Endothelial cell of umbilical vein (primary cell): ENCODE results near the gene GNB5. TPM values are rescaled to one million over a fixed set of nuclear protein-coding genes. Genes with fewer than 3 reads are reported as not detected.

ENCODE experiments used
- BruUV-seq: library from RNA; stranded (reverse); fragments of 400-500 nt; replicated peaks from 2 replicates; lab custom pipeline; 2021; lab: Mats Ljungman, UMichigan
- CTCF ChIA-PET: fragments of 300-600, 350-600 bp; sonication (Branson Sonifier 250); formaldehyde crosslinking; loops from one replicate; lab custom pipeline; 2021; ENCODE audit warnings: antibody characterized with exemption, inconsistent platforms; lab: Charles Lee
- POLR2A ChIA-PET: fragments of 300-600, 350-600 bp; sonication (Branson Sonifier 250); formaldehyde crosslinking; loops from one replicate; lab custom pipeline; 2021; ENCODE audit warnings: antibody characterized with exemption, inconsistent platforms; lab: Charles Lee
- DNase-seq: peaks from one replicate; pipeline ENCODE4 v3.0.0-alpha.2; 2011; ENCODE audit warnings: low read depth, low spot score
- FAIRE-seq: peaks from 2 replicates; lab custom pipeline; 2011; peaks lifted over from hg19 to GRCh38; lab: Jason Lieb, UNC
- H2AFZ ChIP-seq: 2 replicates; pipeline ENCODE4 v1.6.0; 2012; ENCODE audit warnings: low read depth, low read length, control low read depth, inconsistent platforms
- H3K27ac ChIP-seq: 2 replicates; pipeline ENCODE4 v1.5.1; 2011; ENCODE audit warnings: low read depth, mild to moderate bottlenecking, control low read depth, low read length, moderate library complexity; ENCODE audit not compliant: insufficient read depth
- H3K27me3 ChIP-seq, 2 experiments: 2 replicates each; pipeline versions ENCODE4 v1.6.0 to v1.6.1; 2011; ENCODE audit warnings: low read length in 2 of 2, mixed read lengths in 1 of 2; ENCODE audit not compliant: control insufficient read depth in 2 of 2, insufficient read depth in 2 of 2
- H3K36me3 ChIP-seq, 2 experiments: 2 replicates in 1 of 2; 3 replicates in 1 of 2; pipeline ENCODE4 v1.5.1; 2011; ENCODE audit warnings: low read length in 2 of 2, mild to moderate bottlenecking in 1 of 2, moderate library complexity in 1 of 2; ENCODE audit not compliant: control insufficient read depth in 2 of 2, insufficient read depth in 2 of 2; ENCODE audit errors: extremely low read depth in 1 of 2
- H3K4me1 ChIP-seq: 3 replicates; pipeline ENCODE4 v1.5.1; 2011; ENCODE audit warnings: mild to moderate bottlenecking, low read length; ENCODE audit not compliant: control insufficient read depth, insufficient read depth; ENCODE audit errors: extremely low read depth
- H3K4me2 ChIP-seq: 2 replicates; pipeline ENCODE4 v1.6.1; 2011; ENCODE audit warnings: low read length, control low read depth, mixed read lengths; ENCODE audit not compliant: insufficient read depth
- H3K4me3 ChIP-seq, 3 experiments: fragments of 200-600 bp in 1 of 3; sonication (generic), shearing (Covaris generic) in 1 of 3; replicated peaks in 1 of 3; 2 replicates each; pipeline ENCODE4 v1.5.1; 2011 to 2016; ENCODE audit warnings: control low read depth in 3 of 3, low read length in 3 of 3, mild to moderate bottlenecking in 2 of 3, inconsistent platforms in 1 of 3, low read depth in 1 of 3, moderate library complexity in 1 of 3; ENCODE audit not compliant: insufficient read depth in 1 of 3
- H3K79me2 ChIP-seq: 2 replicates; pipeline ENCODE4 v1.6.0; 2012; ENCODE audit warnings: low read length, inconsistent platforms; ENCODE audit not compliant: control insufficient read depth, insufficient read depth
- H3K9ac ChIP-seq: replicated peaks from 2 replicates; pipeline ENCODE3; 2011; ENCODE audit warnings: low read length, control low read depth; ENCODE audit not compliant: insufficient read depth; ENCODE audit errors: extremely low read depth
- H3K9me1 ChIP-seq: replicated peaks from 3 replicates; pipeline ENCODE4 v1.6.0; 2011; ENCODE audit warnings: mild to moderate bottlenecking, low read length; ENCODE audit not compliant: control insufficient read depth, insufficient read depth; ENCODE audit errors: extremely low read depth
- H3K9me3 ChIP-seq: replicated peaks from 2 replicates; pipeline ENCODE4 v1.5.1; 2012; ENCODE audit warnings: low read length, inconsistent platforms; ENCODE audit not compliant: control insufficient read depth, insufficient read depth
- H4K20me1 ChIP-seq: replicated peaks from 2 replicates; pipeline ENCODE3; 2011; ENCODE audit warnings: mild to moderate bottlenecking, low read length; ENCODE audit not compliant: control insufficient read depth, insufficient read depth; ENCODE audit errors: extremely low read depth
- CTCF ChIP-seq, 2 donors: IDR thresholded peaks; 1 replicate in 1 of 2; 2 replicates in 1 of 2; pipeline ENCODE4 v1.5.1; 2011; ENCODE audit warnings: low read length in 2 of 2, mild to moderate bottlenecking in 2 of 2, moderate library complexity in 2 of 2, control low read depth in 1 of 2, inconsistent platforms in 1 of 2, low read depth in 1 of 2; ENCODE audit not compliant: insufficient read depth in 1 of 2; ENCODE audit errors: extremely low read depth in 1 of 2
- FOS ChIP-seq: IDR thresholded peaks from 2 replicates; pipeline ENCODE4 v1.6.1; 2011; ENCODE audit warnings: mild to moderate bottlenecking, low read length, moderate library complexity, borderline replicate concordance; ENCODE audit not compliant: insufficient read depth
- JUN ChIP-seq: IDR thresholded peaks from 2 replicates; pipeline ENCODE4 v1.6.1; 2011; ENCODE audit warnings: borderline replicate concordance, low read depth; ENCODE audit not compliant: insufficient read length, insufficient read depth
- MYC ChIP-seq: IDR thresholded peaks from one replicate; pipeline ENCODE4 v1.6.1; 2011; ENCODE audit warnings: mild to moderate bottlenecking, low read depth, low read length
- POLR2AphosphoS5 ChIP-seq: IDR thresholded peaks from 2 replicates; pipeline ENCODE4 v1.6.1; 2012; ENCODE audit warnings: low read depth, mild to moderate bottlenecking, control low read depth, low read length, moderate library complexity; ENCODE audit not compliant: insufficient read depth
- dilution Hi-C: fragments of 300-500 bp; cut with MboI; formaldehyde crosslinking; loops from one replicate; pipeline ENCODE4 v1.15.0; 2019; ENCODE audit warnings: low sequenced_read_pairs; ENCODE audit not compliant: extremely low pct_ligation_motif_present
- intact Hi-C: fragments of 100-400 bp; cut with micrococcal nuclease; formaldehyde crosslinking; loops from one replicate; pipeline ENCODE4 v1.10.0; 2022
- polyA plus RNA-seq, 4 experiments: library from polyadenylated mRNA; depleted of rRNA in 3 of 4; stranded (reverse) in 3 of 4; unstranded in 1 of 4; fragments of >200 nt; gene quantifications; 2 replicates each; pipeline versions ENCODE4 v1.2.1 to v1.2.3, GENCODE V29; 2011 to 2012; ENCODE audit warnings: missing spikeins in 1 of 4
- total RNA-seq: library from RNA; stranded (reverse); gene quantifications from 2 replicates; pipeline ENCODE4 v1.2.3, GENCODE V29; 2021
- TF ChIP-seq, protein P1 (sequence below): IDR thresholded peaks from 2 replicates; pipeline ENCODE4 v1.6.1; 2011; ENCODE audit not compliant: insufficient read depth, insufficient read length

Gene GNB5
- total and polyA plus RNA-seq, 2 donors (not counting 3 experiments of a cell fraction or from before 2014, with no cell fraction given): 15.6 to 16.8 TPM

- BruUV-seq: no TSS peak
- Histone ChIP-seq H3K27ac (no peak overlapping the region), H3K4me2 (no peak overlapping the region), H3K36me3 (no peaks in the 10 kb centered on the region), H4K20me1 (no peaks in the 10 kb centered on the region), H3K9me1 (no peaks in the 10 kb centered on the region), H3K4me3 (no peak overlapping the region), H3K4me1 (no peaks in the 10 kb centered on the region), H3K9me3 (no peaks in the 10 kb centered on the region), H2AFZ (no peak overlapping the region), H3K9ac (no peak overlapping the region), H3K27me3 (no peaks in the 10 kb centered on the region), H3K79me2 (no peaks in the 10 kb centered on the region)
- no peak for DNase-seq
- TF ChIP-seq POLR2AphosphoS5 (no peak), FOS (no peak), CTCF (IDR thresholded peaks at IDR 0.05; ENCODE audit: extremely low read depth in 1 of 2, insufficient read depth in 1 of 2, low read depth in 1 of 2, low read length in 2 of 2) (no peak), JUN (no peak), MYC (no peak)
- TF ChIP-seq, protein P1, sequence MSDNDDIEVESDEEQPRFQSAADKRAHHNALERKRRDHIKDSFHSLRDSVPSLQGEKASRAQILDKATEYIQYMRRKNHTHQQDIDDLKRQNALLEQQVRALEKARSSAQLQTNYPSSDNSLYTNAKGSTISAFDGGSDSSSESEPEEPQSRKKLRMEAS: no peak
- dilution Hi-C loops (no loop called here), intact Hi-C loops (no loop called here)
- POLR2A ChIA-PET: interaction anchor here (0.7 kb wide), 1 partner anchor 9 kb away, joined by 4 read pairs; no protein-coding TSS in a partner anchor
- CTCF ChIA-PET: interaction anchor here (0.8 to 2.1 kb wide), 7 partner anchors 10 to 63 kb away, joined by 3 to 12 read pairs (median 4); no protein-coding TSS in a partner anchor
- no peak for FAIRE-seq
These were observed 26.4 kb downstream of the GNB5 start for GRCh38 chr15:52164631-52165265.
